GM18508 (cell line): ENCODE data around the gene SLX9.
"Not testable (repeated sequence)": the region's sequence is repeated elsewhere in the genome, so short reads cannot be mapped to it uniquely, and the experiment has no call there.

Experiments used
- ATAC-seq: cut with Tn5 transposase; IDR thresholded peaks from one replicate; pipeline ENCODE4 v1.9.1; 2021; ENCODE audit warnings: moderate number of reproducible peaks; ENCODE audit not compliant: insufficient read depth, unreplicated experiment

Gene SLX9

DNA sequence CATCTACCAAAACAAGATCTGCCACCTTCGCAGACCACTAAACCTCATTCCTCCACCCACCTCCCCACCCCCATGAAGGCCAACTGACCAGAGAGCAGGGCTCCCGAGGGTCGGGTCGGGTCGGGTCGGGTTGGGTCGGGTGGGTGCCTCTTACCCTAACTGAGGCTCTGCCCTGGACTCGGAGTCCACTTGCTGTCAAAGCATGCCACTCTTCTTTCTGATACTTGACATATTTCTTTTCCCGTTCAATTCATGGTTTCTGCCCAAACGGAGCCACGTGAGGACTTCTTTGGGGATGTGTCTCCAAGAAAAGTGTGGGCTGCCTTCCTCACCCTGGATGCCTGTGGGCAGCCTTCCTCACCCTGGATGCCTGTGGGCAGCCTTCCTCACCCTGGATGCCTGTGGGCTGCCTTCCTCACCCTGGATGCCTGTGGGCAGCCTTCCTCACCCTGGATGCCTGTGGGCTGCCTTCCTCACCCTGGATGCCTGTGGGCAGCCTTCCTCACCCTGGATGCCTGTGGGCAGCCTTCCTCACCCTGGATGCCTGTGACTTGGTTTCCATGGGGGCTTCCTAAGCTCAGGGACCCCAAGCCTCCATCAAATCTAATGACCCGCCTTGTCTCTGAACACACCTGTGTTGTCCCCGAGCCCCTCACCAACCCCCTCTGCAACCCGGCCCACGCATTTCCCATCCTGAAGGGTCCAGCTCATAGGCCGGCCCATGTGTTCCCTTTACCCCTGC lies 11.2 kb upstream of the SLX9 start:
- not testable (repeated sequence) for ATAC-seq

DNA sequence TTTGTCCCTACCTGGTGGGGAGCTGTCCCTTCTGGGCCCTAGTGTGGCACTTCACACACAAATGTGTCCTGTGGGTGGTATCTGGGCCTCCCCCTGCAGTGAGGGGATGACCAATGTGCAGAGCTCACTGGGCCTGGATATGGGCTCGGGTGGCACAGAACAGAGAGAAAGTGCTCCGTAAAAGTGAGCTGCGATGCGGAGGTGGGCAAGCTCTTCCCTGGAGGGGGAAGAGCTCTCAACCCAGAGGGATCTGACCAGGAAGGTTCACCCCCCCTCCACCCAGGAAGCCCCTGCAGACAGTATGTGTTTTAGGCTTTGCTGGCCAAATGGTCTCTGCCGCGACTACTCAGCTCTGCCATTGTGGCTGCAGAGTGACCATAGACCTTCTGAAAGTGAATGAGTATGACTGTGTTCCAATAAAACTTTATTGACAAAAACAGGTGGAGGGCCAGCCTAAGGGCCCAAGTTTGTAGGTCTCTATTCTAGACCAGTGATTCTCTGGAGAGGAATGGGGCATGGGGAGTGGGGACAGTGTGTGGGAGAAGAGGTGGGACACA lies 10.5 kb upstream of the SLX9 start:
- no peak for ATAC-seq

DNA sequence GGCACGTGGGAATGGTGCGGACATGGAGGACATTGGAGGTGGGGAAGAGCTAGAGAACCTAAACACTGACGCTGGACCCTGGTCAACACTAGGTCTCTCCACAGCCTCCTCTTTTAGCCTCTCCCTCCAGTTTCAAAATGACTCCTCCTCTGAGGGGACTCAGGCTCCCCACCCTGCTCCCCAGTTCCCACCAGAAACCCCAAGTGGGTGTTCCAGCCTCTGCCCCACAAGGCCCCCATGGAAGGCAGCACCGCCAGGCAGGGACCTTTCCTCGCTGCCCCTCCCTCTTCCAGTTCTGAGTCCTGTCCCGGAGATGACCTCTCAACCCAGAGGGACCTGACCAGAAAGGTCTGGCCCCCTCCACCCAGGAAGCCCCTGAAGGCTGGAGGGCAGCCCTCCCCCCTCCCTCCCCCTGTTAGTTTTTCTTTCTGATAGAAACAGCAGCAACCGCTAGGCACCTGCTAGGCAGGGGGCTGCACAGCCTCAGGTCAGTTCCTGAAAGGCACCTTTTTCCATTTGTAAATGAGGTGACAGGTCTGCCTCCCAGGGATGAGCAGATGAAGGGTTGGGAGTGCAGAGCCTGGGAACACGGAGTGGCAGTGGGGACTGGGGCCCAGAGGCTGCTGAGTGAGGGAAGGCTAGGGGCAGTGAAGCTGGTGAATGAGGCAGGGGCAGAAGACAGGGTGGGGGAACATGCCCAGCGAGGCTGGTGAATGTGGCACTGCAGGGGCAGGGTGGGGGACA lies 9.9 kb upstream of the SLX9 start:
- no peak for ATAC-seq

DNA sequence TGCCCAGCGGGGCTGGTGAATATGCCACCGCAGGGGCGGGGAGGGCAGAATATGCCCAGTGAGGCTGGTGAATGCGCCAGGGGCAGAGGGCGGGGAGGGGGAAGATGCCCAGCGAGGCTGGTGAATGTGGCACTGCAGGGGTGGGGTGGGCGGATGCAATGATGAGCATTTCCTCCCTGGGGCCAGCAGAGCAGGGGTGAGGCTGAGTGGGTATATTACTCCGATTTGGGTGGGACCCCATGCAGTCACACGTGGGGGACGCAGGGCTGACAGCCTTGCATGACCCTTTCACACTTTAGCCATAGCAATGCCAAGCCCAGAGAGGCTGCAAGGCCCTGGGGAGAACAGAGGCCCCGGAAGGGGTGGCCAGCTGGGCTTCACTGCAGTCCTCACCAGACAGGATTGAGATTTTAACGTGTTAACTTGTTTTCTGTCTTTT lies 9.3 kb upstream of the SLX9 start:
- ATAC-seq, result no peak

DNA sequence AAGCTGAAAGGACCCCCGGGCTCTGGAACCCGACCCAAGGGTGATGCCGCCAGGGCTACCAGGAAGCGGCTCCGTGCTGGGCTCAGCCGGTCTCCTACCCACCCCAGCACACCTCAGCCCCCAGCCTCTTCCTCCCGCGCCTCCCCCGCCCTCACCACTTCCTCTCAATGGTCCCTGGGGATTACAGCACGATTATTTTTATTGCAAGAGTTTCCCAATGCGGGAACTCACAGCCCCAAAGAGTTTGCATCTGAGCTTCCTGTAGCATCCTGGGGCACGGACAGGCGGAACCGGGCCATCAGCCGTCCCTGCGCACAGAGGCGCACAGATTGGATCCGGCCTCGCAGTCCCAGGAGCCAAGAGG lies 8.7 kb upstream of the SLX9 start:
- ATAC-seq, result no peak

DNA sequence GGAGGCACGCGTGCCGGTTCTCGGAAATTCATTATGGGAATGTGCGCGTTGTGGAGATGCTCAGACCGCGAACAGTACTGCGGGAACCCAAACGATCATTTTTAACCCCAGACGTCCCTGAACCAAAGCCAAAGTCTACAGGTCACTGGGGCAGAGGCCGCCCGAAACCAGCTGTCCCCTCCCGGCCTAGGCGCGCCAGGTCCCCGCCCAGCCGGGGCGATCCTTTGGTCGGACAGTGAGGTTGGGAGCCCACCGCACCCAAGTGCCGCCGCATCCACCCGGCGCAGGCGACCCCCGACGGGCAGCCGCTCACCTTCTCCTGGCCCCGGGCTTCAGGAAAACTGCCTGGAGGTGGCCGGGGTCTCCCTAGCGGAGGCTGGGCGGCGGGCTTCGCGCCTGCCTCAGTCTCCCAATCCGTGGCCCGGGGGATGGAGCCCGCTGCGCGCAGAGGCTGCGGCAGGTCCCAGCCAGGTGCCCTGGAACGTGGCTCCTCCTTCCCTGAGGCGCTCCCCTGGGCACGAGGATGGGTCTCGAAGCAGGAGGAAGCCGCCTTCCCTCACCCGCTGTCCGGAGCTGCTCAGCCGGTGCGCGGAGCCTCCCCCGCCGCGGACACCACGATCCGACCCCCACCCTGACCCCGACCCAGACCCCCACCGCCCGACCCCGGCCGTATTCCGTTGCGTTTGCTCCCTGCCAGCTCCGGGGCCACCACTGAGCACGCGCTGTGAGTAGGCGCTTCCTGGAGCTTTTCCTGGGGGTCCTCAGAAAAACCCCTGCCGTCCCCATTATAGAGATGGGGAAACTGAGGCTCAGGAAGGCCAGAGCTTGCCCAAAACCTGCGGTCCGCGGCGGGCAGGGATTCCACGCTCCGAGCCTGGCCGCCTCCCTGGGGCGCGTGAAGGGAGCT lies 8.1 kb upstream of the SLX9 start:
- ATAC-seq, result no peak

DNA sequence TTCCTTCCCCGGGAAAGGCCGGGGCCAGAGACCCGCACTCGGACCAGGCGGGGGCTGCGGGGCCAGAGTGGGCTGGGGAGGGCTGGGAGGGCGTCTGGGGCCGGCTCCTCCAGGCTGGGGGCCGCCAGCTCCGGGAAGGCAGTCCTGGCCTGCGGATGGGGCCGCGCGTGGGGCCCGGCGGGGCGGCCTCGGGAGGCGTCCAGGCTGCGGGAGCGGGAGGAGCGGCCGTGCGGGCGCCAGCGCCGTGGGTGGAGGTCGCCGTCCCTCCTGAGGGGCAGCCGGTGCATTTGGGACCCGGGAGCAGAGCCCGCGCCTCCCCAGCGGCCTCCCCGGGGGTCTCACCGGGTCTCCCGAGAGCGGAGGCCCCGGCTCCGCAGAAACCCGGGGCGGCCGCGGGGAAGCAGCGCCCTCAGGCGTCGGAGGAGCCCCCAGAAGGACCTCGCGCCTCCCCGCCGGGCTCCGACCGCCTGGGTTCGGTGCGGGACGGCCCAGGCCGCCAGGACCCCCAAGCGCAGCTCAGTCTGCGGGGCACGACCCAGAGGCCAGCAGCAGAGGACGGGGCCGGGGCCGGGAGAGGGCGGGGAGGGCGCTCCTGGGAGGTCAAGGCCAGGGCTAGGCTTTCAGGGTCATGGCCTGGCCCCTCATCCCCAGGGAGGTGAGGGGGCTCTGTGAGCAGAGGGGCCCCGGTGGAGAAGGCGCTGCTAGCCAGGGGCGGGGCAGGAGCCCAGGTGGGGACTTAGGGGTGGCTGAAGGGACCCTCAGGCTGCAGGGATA lies 7.2 kb upstream of the SLX9 start:
- no peak for ATAC-seq

DNA sequence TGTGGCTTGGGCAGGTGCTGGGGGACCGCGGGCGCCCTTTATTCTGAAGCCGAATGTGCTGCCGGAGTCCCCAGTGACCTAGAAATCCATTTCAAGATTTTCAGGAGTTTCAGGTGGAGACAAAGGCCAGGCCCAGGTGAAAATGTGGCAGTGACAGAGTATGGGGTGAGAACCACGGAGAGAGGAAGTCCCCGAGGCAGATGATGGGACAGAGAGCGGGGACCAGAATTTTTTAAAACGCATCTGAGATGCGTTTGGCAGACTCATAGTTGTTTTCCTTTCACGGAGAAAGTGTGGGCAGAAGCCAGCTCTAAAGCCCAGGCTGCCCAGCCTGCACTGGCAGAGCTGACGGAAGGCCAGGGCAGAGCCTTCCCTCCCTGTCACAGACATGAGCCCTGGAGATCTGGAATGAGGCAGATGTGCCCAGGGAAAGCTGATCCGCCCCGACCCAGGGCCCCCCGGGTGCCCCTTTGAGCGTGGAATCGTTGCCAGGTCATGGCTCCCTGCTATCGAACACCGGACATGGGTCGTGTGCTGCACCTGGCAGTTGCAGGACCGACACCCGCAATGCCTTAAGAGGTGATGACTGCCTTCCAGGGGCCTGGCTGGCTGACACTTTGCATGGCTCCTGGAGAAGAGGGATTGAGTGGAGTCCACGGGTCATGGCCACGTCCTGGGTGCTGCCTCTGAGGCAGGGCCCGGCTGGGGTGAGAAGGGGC lies 6.5 kb upstream of the SLX9 start:
- ATAC-seq, result no peak

DNA sequence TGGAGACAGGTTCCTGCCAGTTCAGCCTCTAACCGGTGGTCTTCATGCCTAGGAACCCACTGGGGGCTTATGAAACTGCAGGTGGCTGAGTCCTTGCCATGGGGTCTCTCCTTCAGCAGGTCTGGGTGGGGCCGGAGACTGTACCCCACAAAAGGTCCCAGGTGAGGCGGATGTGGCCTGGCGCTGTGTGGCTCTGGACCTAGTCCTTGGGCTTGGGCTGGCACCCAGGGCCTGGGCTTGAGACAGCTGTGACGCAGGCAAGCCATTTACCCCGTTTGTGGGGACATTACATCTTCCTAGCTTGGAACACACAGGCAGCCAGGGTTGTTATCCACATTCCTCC lies 5.9 kb upstream of the SLX9 start:
- ATAC-seq, result no peak

DNA sequence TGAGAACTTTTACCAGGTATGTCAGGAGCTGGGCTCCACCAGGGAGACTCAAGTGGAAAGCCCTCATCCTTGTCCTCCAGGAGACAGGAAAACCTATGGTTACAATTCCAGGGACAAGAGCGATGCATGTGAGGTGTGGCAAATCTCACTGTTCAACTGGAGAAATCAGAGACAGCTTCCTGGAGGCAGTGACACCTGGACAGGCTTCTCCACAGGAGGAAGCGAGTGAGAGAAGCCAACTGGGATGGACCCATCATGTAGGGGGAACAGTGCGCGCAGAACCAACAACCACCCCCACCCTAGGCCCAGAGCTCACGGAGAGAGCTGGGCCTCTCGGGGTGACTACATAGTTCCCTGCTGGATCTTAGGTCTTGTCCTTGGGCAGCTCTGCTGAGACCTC lies 5.6 kb upstream of the SLX9 start:
- ATAC-seq, result no peak

DNA sequence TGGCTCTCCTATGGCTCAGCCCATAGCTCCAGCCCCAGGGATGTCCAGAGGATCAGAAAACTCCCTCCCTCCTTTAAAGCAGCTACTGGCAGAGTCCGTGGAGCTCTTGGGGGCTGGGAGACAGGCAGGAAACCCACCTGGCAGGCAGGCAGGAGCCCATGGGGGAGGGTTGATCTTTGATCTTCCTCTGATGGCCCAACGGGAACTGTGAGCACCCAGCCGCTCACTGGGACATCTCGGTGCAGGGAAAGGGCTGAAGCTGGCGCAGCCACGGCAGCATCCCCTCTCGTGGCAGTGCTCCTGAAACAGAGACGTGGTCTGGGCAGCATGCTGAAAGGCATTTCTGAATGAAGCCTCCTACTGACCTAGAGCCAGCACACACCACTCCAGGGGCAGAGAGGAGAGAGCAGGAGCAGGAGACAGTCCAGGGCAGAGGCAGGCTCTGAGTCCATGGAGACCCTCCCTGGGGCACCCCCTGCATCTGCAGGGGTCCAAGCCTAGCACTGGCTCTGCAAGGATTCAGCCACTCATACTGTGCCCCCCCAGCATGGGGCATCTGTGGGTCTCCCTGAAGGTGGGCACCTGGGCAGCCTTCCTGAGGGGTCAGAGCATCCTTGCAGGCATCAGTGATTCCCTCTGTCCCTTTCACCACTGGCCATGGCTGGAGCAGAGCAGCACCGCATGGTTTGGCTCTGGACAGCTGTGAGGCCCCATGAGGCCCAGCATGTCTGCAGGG lies 4.9 kb upstream of the SLX9 start:
- ATAC-seq, result no peak

DNA sequence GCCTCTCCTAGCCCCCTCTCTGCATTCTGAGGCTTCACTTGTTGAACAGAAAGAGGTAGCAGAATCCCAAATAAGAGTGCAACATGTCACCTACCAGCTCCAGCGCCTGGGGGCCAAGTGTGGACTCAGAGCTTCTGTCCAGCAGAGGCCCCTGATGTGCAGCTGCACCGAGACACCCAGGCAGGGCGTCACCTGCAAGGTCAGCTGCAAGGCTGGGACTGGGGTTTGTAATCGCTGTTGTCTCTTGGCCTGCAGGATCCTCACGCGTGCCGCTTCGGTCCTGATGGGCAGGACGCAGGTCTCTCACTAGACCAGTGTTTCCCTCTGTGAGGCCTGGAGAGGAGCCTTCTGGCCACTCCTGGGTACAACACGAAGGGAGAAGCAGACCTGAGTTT lies 4.3 kb upstream of the SLX9 start:
- ATAC-seq, result no peak

DNA sequence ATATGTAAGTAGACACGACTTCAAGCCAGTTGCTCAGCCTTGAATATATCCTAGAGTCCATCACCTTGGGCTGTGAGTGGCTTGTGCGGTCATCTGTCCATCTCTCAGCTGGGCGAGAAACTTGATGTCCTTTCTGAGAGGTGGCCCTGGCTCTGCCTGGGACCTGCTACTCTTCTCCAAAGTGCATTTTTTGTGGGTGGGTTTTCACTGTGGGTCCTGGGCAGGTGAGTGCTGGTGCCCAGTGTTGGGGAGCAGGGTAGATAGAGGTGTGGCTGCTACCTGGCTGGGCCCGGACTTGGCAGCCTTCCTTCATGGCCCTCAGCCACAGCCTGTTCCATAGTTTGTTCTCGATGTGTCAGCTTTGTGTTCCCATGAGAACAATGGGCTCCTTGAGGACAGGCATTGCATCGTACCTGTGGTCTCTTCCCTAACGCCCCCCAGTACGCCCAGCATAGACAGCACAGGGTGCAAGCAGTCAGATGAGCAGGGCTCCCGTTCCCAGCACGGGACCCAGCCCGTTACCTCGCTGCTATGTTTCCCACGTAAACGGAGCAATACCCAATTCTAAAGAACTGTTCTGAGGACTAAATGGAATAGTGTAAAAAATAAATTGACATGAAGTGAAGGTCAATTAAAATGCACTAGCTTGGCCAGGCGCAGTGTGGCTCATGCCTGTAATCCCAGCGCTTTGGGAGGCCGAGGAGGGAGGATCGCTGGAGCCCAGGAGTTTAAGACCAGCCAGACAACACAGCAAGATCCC lies 877 bp upstream of the SLX9 start:
- ATAC-seq, result no peak

DNA sequence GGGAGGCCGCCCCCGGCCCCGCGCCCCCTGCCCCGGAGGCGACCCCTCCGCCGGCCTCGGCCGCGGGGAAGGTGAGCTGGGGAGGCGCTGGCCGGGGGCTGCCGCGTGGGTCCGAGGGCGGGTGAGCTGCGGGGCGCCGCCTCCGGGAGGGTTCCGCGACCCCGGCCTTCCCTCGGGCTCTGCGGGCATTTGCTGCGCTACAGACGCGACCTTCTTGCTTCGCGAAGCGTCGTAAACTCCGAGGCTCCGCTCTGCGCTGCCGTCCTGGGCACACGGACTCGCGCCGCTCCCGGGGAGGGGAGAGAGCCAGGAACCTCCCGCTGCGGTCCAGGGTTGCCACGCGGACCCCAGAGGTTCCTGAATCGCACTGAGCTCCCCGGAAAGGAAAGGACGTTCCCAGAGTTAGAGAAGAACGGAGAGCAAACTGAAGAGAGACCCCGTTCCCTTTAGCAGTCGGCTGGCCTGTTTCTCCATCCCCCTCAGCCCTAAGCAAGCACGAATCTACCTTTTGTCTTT lies 345 bp downstream of the SLX9 start:
- ATAC-seq, result no peak

DNA sequence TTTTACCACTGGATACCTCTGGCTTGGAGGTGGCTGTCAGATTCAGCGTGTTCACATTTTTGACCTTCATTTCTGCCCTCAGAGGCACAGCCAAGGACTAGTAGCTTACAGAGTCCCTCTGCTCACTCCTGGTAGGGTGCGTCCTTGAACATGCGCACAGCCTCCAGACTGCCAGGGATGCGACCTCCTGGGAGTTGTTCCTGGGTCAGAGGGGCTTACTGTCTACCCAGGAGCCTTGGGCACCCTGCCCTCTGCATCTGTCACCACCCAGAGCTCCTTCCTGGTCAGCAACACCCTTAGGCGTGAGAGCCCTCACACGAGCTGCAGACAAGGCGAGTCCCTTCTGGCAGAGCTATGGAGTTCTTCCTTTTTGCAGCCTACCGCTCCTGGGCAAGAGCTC lies 1.7 kb downstream of the SLX9 start:
- ATAC-seq, result no peak

DNA sequence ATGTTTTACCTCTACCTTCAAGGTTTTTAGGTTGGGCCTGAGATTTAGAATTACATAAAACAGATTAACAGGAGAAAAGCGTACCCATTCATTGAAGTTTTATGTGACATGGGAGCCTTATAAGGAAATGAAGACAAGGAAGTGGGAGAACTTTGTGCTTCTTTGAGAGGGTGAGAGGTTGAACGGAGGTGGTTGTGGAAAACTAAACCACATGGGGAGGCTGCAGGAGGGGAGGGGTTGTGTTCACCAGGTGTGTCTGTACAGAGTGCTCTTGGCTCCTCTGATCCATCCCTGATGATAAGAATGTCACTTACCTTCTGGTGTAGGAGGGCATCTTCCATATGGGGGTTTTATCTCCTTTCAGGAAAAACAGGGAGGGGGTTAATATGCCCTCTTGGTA lies 2.7 kb downstream of the SLX9 start:
- no peak for ATAC-seq

DNA sequence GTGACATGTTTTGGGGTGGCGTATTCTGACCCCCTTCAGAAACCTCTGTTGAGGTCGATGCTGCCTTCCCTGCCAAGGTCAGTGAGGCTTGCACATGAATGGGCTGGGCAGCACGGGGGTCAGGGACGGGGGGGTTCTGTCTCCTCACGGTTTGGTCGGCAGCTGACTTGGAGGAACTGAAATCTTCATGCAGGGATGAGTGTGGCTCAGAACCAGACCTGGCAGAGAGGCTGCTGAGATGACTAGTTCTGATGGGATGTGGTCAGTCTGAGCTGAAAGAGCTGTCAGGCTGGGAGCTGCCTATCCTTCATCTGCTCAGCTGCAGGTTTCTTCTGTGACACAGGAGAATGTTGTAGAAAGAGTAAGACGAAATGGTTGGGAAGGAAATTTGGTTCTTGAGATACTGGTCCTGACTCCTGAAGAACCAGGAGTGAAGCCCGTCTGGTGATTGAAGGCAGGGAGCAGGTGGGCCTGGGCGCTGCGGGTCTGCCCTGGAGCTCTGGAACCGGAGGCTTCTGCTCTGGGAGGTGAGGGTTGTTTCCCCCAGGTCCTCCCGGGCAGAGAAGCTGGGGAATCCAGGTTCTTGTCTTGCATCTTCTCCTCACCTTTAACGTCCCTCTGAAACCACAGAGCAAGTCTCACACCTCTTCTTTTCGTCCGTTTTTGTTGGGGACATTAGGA lies 3.3 kb downstream of the SLX9 start:
- no peak for ATAC-seq
